Natural killer cell (primary cell): ENCODE measurements around the gene GLB1L. TPM values are rescaled to one million over a fixed set of nuclear protein-coding genes. Genes with fewer than 3 reads are reported as not detected.

ENCODE experiments used
- ATAC-seq, 3 donors: fragments of 150-1000 bp in 2 of 3; fragments of 200-7000 bp in 1 of 3; cut with Tn5 transposase; 1 replicate in 1 of 3; 2 replicates in 2 of 3; pipeline ENCODE4 v1.10.0; 2021; ENCODE audit warnings: mild to moderate bottlenecking in 2 of 3, moderate library complexity in 2 of 3
- DNase-seq, 2 donors: peaks; one replicate each; pipeline versions ENCODE4 v3.0.0 to v3.0.0-alpha.2; 2013 to 2021; ENCODE audit warnings: mixed read lengths in 1 of 2
- H3K27ac ChIP-seq: one replicate; pipeline ENCODE4 v1.5.1; 2013; ENCODE audit warnings: mild to moderate bottlenecking, low read length
- H3K27me3 ChIP-seq: one replicate; pipeline ENCODE4 v1.6.1; 2013; ENCODE audit warnings: low read length; ENCODE audit not compliant: control insufficient read depth, insufficient read depth
- H3K36me3 ChIP-seq: one replicate; pipeline ENCODE4 v1.6.1; 2013; ENCODE audit warnings: low read length; ENCODE audit not compliant: control insufficient read depth, insufficient read depth
- H3K4me1 ChIP-seq: one replicate; pipeline ENCODE4 v1.6.1; 2013; ENCODE audit warnings: low read length; ENCODE audit not compliant: control insufficient read depth, insufficient read depth
- H3K4me3 ChIP-seq: one replicate; pipeline ENCODE4 v1.5.1; 2013; ENCODE audit warnings: low read length
- H3K9me3 ChIP-seq: one replicate; pipeline ENCODE4 v1.6.1; 2013; ENCODE audit warnings: low read length; ENCODE audit not compliant: control insufficient read depth, insufficient read depth
- H3K27ac Mint-ChIP-seq, 2 donors: one replicate each; pipeline ENCODE4 v1.8.0; 2022; ENCODE audit warnings: mild to moderate bottlenecking in 2 of 2, mixed read lengths in 2 of 2, moderate library complexity in 1 of 2
- H3K27me3 Mint-ChIP-seq, 2 donors: one replicate each; pipeline ENCODE4 v1.8.0; 2022; ENCODE audit warnings: low read depth in 2 of 2, mixed read lengths in 2 of 2
- H3K36me3 Mint-ChIP-seq: one replicate; pipeline ENCODE4 v1.8.0; 2022; ENCODE audit warnings: mixed read lengths
- H3K4me1 Mint-ChIP-seq, 2 donors: one replicate each; pipeline ENCODE4 v1.8.0; 2022; ENCODE audit warnings: mixed read lengths in 2 of 2
- H3K4me3 Mint-ChIP-seq: one replicate; pipeline ENCODE4 v1.8.0; 2022; ENCODE audit warnings: mild to moderate bottlenecking, moderate library complexity, mixed read lengths
- H3K9me3 Mint-ChIP-seq, 2 donors: one replicate each; pipeline ENCODE4 v1.8.0; 2022; ENCODE audit warnings: mixed read lengths in 2 of 2
- WGBS: methylation state at CpG from one replicate; pipeline ENCODE4 v1.1.7; 2013; ENCODE audit warnings: missing lambda C conversion rate; ENCODE audit not compliant: insufficient coverage; 5-methylcytosine and 5-hydroxymethylcytosine counted together
- intact Hi-C: fragments of 100-400 bp; cut with micrococcal nuclease; formaldehyde crosslinking; loops from one replicate; pipeline ENCODE4 v1.14.2; 2022
- total RNA-seq, 4 donors: library from RNA; stranded (reverse); fragments of 120-200 nt in 1 of 4; gene quantifications; one replicate each; pipeline versions ENCODE4 v1.2.3 to v1.2.4, GENCODE V29; 2013 to 2022
- TF ChIP-seq, protein P1 (sequence below): fragments of 200-600 bp; IDR thresholded peaks from one replicate; pipeline ENCODE4 v1.8.0; 2022; ENCODE audit warnings: antibody characterized with exemption

The GLB1L gene
- total RNA-seq, 3 donors from 2014 or later (not counting 1 experiment from before 2014, with no cell fraction given), result 4.3 to 7.7 (median 4.5) TPM

DNA sequence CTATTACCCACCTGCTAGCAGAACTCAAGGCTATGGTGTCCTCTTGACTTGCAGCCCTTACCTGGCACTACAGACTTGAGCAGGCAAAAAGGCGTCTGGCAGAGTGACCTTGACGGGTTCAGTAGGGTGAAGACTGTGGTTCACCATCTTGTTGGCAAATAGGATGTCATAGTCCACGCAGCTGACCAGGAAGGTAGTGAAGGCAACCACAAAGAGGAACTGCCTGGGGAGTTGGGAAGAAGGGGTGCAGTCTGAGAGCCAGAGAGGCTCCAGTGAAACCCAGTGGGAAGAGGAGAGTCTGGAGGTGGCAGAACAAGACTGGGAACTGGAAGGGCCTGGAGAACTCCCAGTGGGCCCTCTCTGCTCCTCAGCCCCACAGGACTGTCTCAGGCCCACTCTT is 19.9 kb downstream of the GLB1L start:
- Histone ChIP-seq H3K9me3 (no peaks in the 10 kb centered on the region), H3K27ac (no peak overlapping the region), H3K4me1 (peaks cover 29% of the 10 kb centered on the region), H3K4me3 (no peak overlapping the region), H3K36me3 (peaks cover 56% of the 10 kb centered on the region), H3K27me3 (no peaks in the 10 kb centered on the region)
- DNase-seq (no peak), ATAC-seq (no peak)
- Mint-ChIP-seq H3K9me3 (no peaks in the 10 kb centered on the region), H3K27ac (peak overlapping the region in 1 of 2 donors; percentile 24), H3K27me3 (no peaks in the 10 kb centered on the region), H3K4me3 (no peak overlapping the region), H3K36me3 (peaks cover 7% of the 10 kb centered on the region), H3K4me1 (peaks cover 27 to 43% of the 10 kb centered on the region in 2 donors)
- intact Hi-C loops, result no loop called here
- TF ChIP-seq, protein P1, sequence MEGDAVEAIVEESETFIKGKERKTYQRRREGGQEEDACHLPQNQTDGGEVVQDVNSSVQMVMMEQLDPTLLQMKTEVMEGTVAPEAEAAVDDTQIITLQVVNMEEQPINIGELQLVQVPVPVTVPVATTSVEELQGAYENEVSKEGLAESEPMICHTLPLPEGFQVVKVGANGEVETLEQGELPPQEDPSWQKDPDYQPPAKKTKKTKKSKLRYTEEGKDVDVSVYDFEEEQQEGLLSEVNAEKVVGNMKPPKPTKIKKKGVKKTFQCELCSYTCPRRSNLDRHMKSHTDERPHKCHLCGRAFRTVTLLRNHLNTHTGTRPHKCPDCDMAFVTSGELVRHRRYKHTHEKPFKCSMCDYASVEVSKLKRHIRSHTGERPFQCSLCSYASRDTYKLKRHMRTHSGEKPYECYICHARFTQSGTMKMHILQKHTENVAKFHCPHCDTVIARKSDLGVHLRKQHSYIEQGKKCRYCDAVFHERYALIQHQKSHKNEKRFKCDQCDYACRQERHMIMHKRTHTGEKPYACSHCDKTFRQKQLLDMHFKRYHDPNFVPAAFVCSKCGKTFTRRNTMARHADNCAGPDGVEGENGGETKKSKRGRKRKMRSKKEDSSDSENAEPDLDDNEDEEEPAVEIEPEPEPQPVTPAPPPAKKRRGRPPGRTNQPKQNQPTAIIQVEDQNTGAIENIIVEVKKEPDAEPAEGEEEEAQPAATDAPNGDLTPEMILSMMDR, result no peak
- 50% methylated on average over 3 of the region's 3 CpGs for WGBS

DNA sequence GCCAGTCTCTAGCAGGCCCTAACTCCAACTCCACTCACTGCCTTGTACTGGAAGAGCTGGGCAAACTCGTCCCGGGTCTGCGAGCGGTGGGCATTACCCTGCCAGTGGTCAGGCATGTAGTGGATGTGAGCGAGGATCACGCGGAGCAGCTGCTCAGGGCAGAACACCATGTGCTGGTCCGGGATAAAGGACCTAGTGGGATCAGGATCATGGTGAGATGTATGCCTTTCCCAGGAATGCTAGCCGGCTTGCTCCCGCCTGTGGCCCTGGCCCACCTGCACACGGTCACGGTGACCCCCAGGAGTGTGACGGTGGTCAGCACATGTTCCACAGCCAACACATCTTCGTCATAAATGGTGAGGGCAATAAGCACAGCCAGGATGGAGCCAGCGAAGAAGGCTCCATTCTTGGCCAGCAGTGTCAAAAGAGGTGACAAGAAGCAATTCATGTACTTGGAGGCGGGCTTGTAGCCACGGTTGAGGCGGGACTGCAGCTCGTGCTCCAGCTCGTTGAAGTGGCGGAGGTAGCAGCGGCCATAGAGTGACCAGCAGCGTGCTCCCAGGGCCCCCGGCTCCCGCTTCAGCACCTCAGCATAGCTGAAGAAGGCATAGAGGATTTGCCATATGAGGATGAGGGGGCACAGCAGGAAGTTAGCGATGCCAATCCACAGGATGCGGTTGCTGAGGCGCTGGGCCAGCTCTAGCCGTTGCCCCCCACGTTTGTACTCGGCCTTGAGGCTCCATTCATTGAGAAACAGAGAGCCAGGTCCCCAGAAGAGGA is 21.2 kb downstream of the GLB1L start:
- peaks cover 60% of the 10 kb centered on the region for H3K36me3 ChIP-seq
- H3K27me3 ChIP-seq, result no peaks in the 10 kb centered on the region
- H3K4me3 ChIP-seq, result no peak overlapping the region
- Mint-ChIP-seq H3K9me3 (no peaks in the 10 kb centered on the region), H3K27ac (no peak overlapping the region), H3K4me1 (peaks cover 15 to 36% of the 10 kb centered on the region in 2 donors), H3K4me3 (no peak overlapping the region), H3K27me3 (no peaks in the 10 kb centered on the region), H3K36me3 (peaks cover 7% of the 10 kb centered on the region)
- H3K27ac ChIP-seq, result no peak overlapping the region
- intact Hi-C loops, result no loop called here
- DNase-seq, result no peak
- ATAC-seq, result no peak
- TF ChIP-seq, protein P1, result no peak
- peaks cover 33% of the 10 kb centered on the region for H3K4me1 ChIP-seq
- 96% methylated on average over 31 of the region's 31 CpGs for WGBS
- no peaks in the 10 kb centered on the region for H3K9me3 ChIP-seq

DNA sequence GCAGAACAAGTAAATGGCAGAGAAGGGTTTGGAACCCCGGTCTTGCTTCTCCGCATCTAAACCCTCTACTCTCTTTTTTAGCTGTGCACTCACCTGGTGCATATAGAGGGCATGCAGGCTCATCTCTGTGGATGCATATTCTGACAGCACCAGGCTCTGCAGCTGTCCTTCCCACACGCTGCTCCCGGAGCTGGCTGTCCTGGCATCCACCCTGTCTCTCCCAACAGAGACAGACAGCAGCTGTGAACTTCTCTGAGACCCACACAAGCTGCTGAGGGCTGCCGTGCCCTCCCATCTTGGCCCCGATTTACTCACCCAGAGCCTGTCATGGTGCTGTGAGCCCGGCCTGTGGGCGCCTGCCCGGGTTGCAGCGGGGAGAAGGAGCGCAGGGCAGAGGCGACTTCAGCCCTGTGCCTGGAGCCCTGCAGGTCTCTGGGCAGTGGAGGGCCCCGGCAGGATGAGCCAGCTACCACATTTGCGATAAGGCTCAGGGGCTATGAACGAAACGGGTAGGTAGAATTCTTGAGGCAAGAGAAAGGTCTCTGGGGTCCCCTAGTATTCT is 23.2 kb downstream of the GLB1L start:
- no peak overlapping the region for H3K27ac Mint-ChIP-seq
- no peaks in the 10 kb centered on the region for H3K27me3 ChIP-seq
- peaks cover 33% of the 10 kb centered on the region for H3K4me1 ChIP-seq
- TF ChIP-seq, protein P1, result no peak
- no peaks in the 10 kb centered on the region for H3K9me3 Mint-ChIP-seq
- no peaks in the 10 kb centered on the region for H3K27me3 Mint-ChIP-seq
- H3K4me3 Mint-ChIP-seq, result no peak overlapping the region
- no peaks in the 10 kb centered on the region for H3K9me3 ChIP-seq
- ATAC-seq (no peak), DNase-seq (no peak)
- peaks cover 60% of the 10 kb centered on the region for H3K36me3 ChIP-seq
- intact Hi-C loops, result no loop called here
- WGBS, result 96% methylated on average over 16 of the region's 16 CpGs
- H3K4me1 Mint-ChIP-seq, result peaks cover 6 to 28% of the 10 kb centered on the region in 2 donors
- peaks cover 7% of the 10 kb centered on the region for H3K36me3 Mint-ChIP-seq
- H3K27ac ChIP-seq, result no peak overlapping the region
- H3K4me3 ChIP-seq, result no peak overlapping the region
